Measurements from ENCODE around the gene LRSAM1. TPM values are rescaled to one million over a fixed set of nuclear protein-coding genes. Genes with fewer than 3 reads are reported as not detected.

The LRSAM1 gene
- total and polyA plus RNA-seq, 2 of the 8 experiments (the other 6 are each of a cell fraction or from before 2014, with no cell fraction given) = 9.7 to 18.3 TPM

DNA sequence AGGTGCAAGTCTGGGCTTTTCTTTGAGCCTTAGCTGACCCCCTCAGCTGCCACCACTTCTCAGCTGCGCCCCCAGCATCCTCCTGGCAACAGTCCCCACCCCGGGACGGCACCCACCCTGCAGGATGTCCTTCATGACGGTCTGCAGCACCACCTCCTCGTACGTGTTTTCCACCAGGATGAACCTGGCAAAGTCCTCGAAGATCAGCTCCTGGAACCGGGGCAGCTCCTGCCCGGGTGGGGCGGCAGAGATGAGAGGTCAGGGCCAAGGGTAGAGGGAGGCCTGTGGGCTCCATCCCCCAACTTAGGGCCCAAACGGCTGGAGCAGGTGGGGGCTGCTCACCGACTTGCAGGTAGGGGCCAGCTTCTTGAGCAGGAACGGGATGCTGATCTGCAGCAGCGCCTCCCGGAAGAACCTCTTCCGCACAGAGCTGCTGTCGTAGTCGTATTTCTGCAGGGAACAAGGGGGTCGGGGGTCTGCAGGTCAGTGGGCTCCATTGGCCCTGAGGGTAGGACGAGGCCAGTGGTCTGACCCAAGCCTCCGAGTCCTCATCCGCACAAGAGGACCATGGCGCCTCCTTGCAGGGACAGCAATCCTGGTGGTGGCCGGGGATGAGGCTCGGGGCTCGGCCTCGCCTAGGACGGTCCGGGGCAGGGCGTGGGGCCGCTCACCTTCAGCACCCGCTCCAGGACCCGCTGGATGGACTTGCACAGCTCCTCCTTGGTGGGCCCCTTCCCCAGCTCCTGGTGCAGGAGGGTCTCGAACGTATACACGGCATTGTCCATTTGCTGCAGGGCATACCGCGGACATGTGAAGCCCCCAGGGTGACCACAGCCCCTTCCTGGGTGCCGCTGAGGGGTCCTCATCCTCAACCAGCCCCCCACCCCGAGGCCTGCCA, 56.7 kb downstream of the LRSAM1 start (continued):
- TF ChIP-seq SAP30 (IDR thresholded peaks at IDR 0.05; ENCODE audit: insufficient read depth, insufficient replicate concordance, low read length) (no peak), CHD7 (IDR thresholded peaks at IDR 0.05; ENCODE audit: insufficient replicate concordance, low read length) (no peak)

All from H1 (cell line).